Transverse colon (tissue), 4 donors: Measurements from ENCODE around the gene SLC24A4. TPM values are rescaled to one million over a fixed set of nuclear protein-coding genes. Genes with fewer than 3 reads are reported as not detected.
A peak's percentile ranks its signal among the peaks of the same experiment; 100 is the strongest.

Source experiments
- DNase-seq: peaks from one replicate; pipeline ENCODE4 v3.0.0-alpha.2; 2019
- H3K27ac ChIP-seq, 4 donors: fragments of 200-600 bp; sonication (generic); 2 replicates each; pipeline ENCODE4 v1.5.1; 2016 to 2018; ENCODE audit warnings: inconsistent platforms in 4 of 4
- H3K27me3 ChIP-seq: fragments of 200-600 bp; sonication (generic); 2 replicates; pipeline ENCODE4 v1.5.1; 2017; ENCODE audit warnings: inconsistent platforms
- H3K36me3 ChIP-seq, 4 donors: fragments of 200-600 bp; sonication (generic); 2 replicates each; pipeline ENCODE4 v1.5.1; 2017 to 2019; ENCODE audit warnings: inconsistent platforms in 4 of 4
- H3K4me1 ChIP-seq, 4 donors: fragments of 200-600 bp; sonication (generic); 2 replicates each; pipeline ENCODE4 v1.5.1; 2017 to 2020; ENCODE audit warnings: inconsistent platforms in 4 of 4
- H3K4me3 ChIP-seq, 4 donors: fragments of 200-600 bp; sonication (generic); 1 replicate in 1 of 4; 2 replicates in 3 of 4; pipeline versions ENCODE4 v1.5.1 to v1.6.1; 2017 to 2019; ENCODE audit warnings: inconsistent platforms in 4 of 4
- H3K9me3 ChIP-seq, 2 donors: fragments of 200-600 bp; sonication (generic); 2 replicates each; pipeline ENCODE4 v1.5.1; 2017 to 2019; ENCODE audit warnings: inconsistent platforms in 2 of 2
- EP300 ChIP-seq: sonication (generic); formaldehyde crosslinking; IDR thresholded peaks from one replicate; pipeline ENCODE4 v1.6.1; 2017; ENCODE audit warnings: antibody characterized with exemption, low read depth
- POLR2A ChIP-seq: fragments of 450-650 bp; IDR thresholded peaks from one replicate; pipeline ENCODE4 v1.6.1; 2016; ENCODE audit warnings: antibody characterized with exemption, mild to moderate bottlenecking, moderate library complexity
- POLR2AphosphoS5 ChIP-seq, 3 donors: sonication (generic); formaldehyde crosslinking; IDR thresholded peaks; one replicate each; pipeline ENCODE4 v1.6.1; 2016; ENCODE audit warnings: antibody characterized with exemption in 3 of 3
- WGBS, 2 donors: methylation state at CpG; one replicate each; pipeline ENCODE4 v1.1.5; 2018; ENCODE audit warnings: low coverage in 1 of 2; 5-methylcytosine and 5-hydroxymethylcytosine counted together
- in situ Hi-C, 4 donors: fragments of 200-750 bp; cut with MboI; loops; one replicate each; pipeline versions ENCODE4 v1.15.0 to v1.15.1; 2017; ENCODE audit warnings: low sequenced_read_pairs in 3 of 4, low pct_ligation_motif_present in 1 of 4, low pct_unique_long_range_greater_than_20kb in 1 of 4
- intact Hi-C: fragments of 100-400 bp; cut with DNase I; formaldehyde crosslinking; loops from one replicate; pipeline ENCODE4 v1.15.1; 2023; ENCODE audit warnings: low total_unique reads
- total RNA-seq, 4 donors: library from RNA; depleted of rRNA; stranded (reverse); fragments of >200 nt; gene quantifications; one replicate each; pipeline ENCODE4 v1.1.0, GENCODE V29; 2016
- TF ChIP-seq, protein P1 (sequence below), 5 experiments: fragments of 200-600 bp in 3 of 5; fragments of 450-650 bp in 2 of 5; sonication (generic) in 3 of 5; IDR thresholded peaks; 1 replicate in 2 of 5; 2 replicates in 3 of 5; pipeline ENCODE4 v1.5.1; 2016 to 2017; ENCODE audit warnings: antibody characterized with exemption in 5 of 5, inconsistent platforms in 3 of 5, mild to moderate bottlenecking in 2 of 5, moderate library complexity in 1 of 5

The SLC24A4 gene
- total RNA-seq, 4 donors from 2014 or later = 0.27 to 0.48 TPM; not detected in 2

DNA sequence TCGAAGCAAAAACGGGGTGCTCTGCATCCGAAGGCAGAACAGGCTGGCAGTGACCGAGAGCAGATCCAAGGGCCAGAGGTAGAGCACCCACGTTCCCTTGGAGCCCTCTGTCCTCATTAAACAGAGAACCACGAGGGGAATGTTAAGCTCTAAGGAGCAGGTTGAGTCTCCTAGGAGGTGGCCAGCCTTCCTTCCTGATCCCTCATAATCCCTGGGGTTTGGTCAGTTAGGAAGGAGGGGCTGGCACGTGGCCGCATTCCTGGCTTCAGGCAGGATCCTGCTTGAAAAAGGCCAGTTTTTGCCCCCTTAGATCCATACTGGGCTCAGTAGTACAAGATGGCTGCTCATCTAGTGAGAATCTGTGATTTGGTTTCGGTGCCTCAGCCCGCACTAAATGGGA lies 57.2 kb downstream of the SLC24A4 start:
- Histone ChIP-seq H3K9me3 (no peaks in the 10 kb centered on the region), H3K27ac (no peak overlapping the region), H3K36me3 (no peaks in the 10 kb centered on the region), H3K27me3 (no peaks in the 10 kb centered on the region), H3K4me3 (no peak overlapping the region), H3K4me1 (no peaks in the 10 kb centered on the region)
- in situ Hi-C loops = no loop called here
- TF ChIP-seq POLR2AphosphoS5 (IDR thresholded peaks at IDR 0.05) (no peak), POLR2A (no peak), EP300 (no peak)
- TF ChIP-seq, protein P1, sequence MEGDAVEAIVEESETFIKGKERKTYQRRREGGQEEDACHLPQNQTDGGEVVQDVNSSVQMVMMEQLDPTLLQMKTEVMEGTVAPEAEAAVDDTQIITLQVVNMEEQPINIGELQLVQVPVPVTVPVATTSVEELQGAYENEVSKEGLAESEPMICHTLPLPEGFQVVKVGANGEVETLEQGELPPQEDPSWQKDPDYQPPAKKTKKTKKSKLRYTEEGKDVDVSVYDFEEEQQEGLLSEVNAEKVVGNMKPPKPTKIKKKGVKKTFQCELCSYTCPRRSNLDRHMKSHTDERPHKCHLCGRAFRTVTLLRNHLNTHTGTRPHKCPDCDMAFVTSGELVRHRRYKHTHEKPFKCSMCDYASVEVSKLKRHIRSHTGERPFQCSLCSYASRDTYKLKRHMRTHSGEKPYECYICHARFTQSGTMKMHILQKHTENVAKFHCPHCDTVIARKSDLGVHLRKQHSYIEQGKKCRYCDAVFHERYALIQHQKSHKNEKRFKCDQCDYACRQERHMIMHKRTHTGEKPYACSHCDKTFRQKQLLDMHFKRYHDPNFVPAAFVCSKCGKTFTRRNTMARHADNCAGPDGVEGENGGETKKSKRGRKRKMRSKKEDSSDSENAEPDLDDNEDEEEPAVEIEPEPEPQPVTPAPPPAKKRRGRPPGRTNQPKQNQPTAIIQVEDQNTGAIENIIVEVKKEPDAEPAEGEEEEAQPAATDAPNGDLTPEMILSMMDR (IDR thresholded peaks at IDR 0.05) = no peak
- 60 to 89% methylated on average over 2 to 10 of the region's 10 CpGs for whole genome bisulfite sequencing, 2 donors
- intact Hi-C loops = no loop called here
- DNase-seq = no peak

DNA sequence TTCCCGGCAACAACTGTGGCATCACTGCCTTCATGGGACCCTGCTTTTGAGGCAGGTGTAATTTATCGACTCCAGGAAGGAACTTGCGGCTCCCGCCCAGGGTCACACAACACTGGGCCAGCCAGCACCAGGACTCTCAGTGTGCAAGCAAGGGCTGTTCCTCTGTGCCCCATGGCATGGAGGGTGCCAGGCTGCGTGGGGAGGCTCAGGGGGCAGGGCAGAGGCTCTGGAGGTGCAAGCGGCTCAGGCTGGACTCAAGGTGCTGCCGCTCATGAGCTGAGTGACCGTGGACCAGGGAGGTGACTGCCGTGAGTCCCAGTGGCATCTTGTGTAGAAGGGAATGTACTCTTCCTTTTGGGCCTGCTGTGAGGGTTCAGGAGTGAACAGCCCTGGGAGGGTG lies 57.6 kb downstream of the SLC24A4 start:
- Histone ChIP-seq H3K27me3 (no peaks in the 10 kb centered on the region), H3K4me1 (no peaks in the 10 kb centered on the region), H3K36me3 (no peaks in the 10 kb centered on the region), H3K4me3 (no peak overlapping the region), H3K27ac (no peak overlapping the region), H3K9me3 (no peaks in the 10 kb centered on the region)
- 93% methylated on average over 9 of the region's 9 CpGs; no CpG with 5 or more reads in 1 of the 2 donors for WGBS, 2 donors
- no peak for DNase-seq
- intact Hi-C loops (no loop called here), in situ Hi-C loops (no loop called here)
- TF ChIP-seq, protein P1 (IDR thresholded peaks at IDR 0.05) = no peak
- TF ChIP-seq EP300 (no peak), POLR2AphosphoS5 (IDR thresholded peaks at IDR 0.05) (no peak), POLR2A (no peak)

DNA sequence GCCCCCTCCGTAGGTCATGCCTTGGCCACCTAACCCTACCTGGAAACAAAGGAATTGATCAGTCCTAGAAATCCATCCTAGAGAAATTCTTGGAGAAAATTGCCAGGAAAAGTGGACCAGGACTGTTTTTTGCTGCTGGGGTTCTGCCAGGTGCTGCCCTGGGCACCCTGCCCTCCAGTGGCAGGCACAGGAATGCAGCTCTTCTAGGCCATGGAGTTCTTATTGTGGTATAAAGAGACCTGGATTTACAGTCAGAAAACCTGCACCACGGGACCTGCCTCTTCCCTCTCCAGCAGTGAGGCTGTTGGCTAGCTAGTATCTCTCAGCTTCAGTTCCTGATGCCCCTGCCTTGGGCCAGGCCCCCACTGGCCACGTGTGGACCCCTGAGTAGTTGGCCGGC lies 59.7 kb downstream of the SLC24A4 start:
- no peak for DNase-seq
- no peak overlapping the region for H3K4me3 ChIP-seq
- no peaks in the 10 kb centered on the region for H3K4me1 ChIP-seq
- H3K9me3 ChIP-seq = no peaks in the 10 kb centered on the region
- TF ChIP-seq EP300 (no peak), POLR2AphosphoS5 (IDR thresholded peaks at IDR 0.05) (no peak), POLR2A (no peak)
- TF ChIP-seq, protein P1 (IDR thresholded peaks at IDR 0.05) = peak in 2 of 5 experiments; percentile 21 to 22
- no peaks in the 10 kb centered on the region for H3K36me3 ChIP-seq
- in situ Hi-C loops = no loop called here
- no peak overlapping the region for H3K27ac ChIP-seq
- H3K27me3 ChIP-seq = no peaks in the 10 kb centered on the region
- WGBS, 2 donors = 56% methylated on average over 4 of the region's 4 CpGs; no CpG with 5 or more reads in 1 of the 2 donors
- intact Hi-C loops = no loop called here

DNA sequence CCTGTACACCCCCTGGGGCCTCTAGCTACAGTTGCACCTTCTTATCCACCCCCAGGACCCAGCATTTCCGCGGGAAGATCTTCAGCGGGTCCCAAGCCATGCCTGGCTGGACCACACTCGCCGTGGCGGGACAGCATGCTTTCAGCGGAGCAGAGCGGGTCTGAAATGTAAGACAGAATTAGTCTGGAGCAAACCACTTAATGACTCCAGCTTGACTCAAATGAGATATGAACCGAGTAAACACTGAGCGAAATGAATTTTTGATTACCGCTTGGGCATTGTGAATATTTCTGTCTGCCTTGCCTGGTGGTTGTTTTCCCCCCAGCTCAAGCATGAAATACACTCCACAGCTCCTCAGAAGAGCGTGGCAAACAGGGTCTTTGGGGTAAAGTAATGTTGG lies 60.8 kb downstream of the SLC24A4 start:
- no peaks in the 10 kb centered on the region for H3K9me3 ChIP-seq
- no peaks in the 10 kb centered on the region for H3K27me3 ChIP-seq
- no peak overlapping the region for H3K27ac ChIP-seq
- DNase-seq = no peak
- no peak for TF ChIP-seq POLR2A
- TF ChIP-seq, protein P1 (IDR thresholded peaks at IDR 0.05) = no peak
- no peak for TF ChIP-seq POLR2AphosphoS5 (IDR thresholded peaks at IDR 0.05)
- TF ChIP-seq EP300 = no peak
- H3K4me1 ChIP-seq = no peaks in the 10 kb centered on the region
- whole genome bisulfite sequencing, 2 donors = 50 to 80% methylated on average over 1 to 12 of the region's 12 CpGs
- H3K4me3 ChIP-seq = no peak overlapping the region
- in situ Hi-C loops (no loop called here), intact Hi-C loops (no loop called here)
- H3K36me3 ChIP-seq = no peaks in the 10 kb centered on the region
